ENCODE results near the gene MRC1. TPM values are rescaled to one million over a fixed set of nuclear protein-coding genes. Genes with fewer than 3 reads are reported as not detected.

The MRC1 gene
- total RNA-seq, 1 donor from 2014 or later: 156 TPM

GRCh38 chr10:17795813-17796594 is 13.1 kb upstream of the MRC1 start:
- DNase-seq: no peak

GRCh38 chr10:17801507-17801906 is 7.6 kb upstream of the MRC1 start:
- DNase-seq: no peak

GRCh38 chr10:17802350-17802749 is 6.8 kb upstream of the MRC1 start:
- DNase-seq: no peak

- peak; percentile 80 for DNase-seq
These were observed 6.2 kb upstream of the MRC1 start for GRCh38 chr10:17802976-17803375.

DNA sequence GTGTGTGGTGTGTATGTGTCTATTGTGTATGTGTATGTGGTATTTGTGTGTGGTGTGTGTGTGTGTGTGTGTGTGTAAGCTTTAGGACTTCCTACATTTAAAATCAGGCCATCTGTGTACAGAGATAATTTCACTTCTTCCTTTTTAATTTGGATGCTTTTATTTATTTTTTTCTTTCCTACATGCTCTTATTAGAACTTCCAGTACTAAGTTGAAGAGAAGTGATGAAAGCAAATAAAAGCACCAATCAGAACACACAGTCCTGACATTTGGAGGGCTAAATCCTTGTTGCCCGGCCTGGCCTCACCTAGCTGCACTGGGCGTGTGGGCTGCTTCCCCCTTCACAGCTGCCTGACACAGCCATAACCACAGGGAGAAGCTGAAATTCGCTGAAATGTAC is 3.8 kb upstream of the MRC1 start:
- DNase-seq: no peak

DNA sequence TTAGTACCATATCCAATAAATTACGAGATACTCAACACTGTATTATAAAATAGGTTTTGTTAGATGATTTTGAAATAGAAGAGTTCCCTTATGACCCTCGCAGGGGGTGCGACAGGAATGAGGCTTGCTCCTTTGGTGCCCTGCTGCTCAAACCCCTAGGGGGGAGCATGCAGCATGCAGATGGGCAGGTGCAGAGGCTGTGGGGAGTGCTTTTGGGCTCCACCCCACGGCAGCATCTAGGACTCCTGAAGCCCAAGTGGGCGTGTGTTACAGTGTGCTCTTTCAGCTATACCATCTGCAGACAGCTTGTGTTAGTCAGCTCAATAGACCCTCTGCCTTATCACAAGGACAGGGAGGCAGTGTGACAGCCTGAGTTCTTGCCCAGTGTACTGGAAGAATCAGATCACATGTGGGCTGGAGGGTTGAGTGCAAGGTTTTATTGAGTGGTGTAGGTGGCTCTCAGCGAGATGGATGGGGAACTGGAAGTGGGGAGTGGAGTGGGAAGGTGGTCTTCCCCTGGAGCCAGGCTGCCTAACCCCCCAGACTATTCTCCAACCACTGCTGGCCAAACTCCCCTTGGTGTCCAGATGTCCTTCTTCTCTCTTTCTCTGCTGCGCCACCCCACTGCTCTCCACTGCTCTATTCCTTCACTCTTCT is 3.1 kb upstream of the MRC1 start:
- peak; percentile 12 for DNase-seq

DNA sequence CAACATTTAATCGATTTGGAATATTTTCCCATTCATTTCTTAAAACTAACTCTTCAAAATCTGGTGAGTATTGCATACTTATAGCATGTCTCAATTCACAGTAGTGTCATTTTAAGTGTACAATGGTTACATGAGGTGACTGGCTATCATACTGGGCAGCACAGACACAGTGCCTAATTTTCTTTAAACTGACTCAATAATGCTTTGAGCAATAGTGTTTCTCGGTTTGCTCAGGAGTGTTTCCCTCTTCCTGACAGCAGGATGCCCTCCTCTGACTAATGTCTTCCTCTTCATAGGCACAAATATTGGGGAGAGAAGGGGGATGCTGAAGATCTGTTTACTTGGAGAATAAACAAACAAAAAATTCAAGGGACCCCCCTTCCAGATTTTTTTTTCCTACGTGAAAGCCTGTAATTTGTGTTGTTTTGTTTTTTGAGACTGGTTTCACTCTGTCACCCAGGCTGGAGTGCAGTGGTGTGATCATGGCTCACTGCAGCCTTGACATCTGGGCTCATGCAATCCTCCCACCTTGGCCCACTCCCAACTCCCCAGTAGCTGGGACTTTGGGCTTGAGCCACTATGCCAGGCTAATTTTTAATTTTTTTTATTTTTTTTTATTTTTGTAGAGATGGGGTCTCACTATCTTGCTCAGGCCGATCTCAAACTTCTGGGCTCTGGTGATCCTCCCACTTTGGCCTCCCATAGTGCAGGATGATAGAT is 2.2 kb downstream of the MRC1 start:
- peak; percentile 42 for DNase-seq

DNA sequence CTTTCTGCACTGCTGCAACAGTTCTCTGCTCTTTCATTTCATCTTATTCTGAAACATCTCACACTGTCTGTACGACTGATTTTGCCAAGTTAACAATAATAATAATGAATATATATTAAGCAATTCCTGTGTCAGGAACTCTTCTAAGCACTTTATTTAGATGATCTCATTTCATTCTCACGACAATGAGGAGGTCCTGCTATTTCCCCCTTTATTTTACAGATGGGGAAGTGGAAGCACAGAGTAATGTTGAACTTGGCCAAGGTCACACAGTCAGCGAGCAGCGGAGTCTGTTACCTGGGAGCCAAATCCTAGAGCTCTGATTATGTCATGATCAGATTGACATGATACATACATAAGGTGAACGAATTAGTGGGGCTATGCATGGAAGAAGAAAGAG is 5.8 kb downstream of the MRC1 start:
- peak; percentile 40 for DNase-seq

DNA sequence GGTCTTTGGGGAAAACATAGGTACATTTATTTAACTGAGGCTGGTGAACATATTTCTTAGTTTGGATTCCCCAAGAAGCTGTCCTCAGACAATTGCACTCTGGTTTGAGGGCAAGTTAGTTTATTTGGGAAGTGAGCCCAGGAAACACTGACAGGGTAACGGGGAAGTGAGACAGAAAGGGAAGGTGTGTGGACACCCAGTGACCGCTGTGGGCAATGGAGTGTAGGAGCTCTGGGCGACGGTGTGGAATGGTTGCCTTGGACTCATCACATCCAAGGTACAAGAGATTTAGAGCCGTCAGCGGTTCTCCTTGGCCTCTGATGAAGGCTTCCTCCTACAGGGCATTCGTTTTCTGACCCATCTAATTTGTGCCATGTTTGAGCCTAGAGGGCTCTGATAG is 7.1 kb downstream of the MRC1 start:
- no peak for DNase-seq

DNA sequence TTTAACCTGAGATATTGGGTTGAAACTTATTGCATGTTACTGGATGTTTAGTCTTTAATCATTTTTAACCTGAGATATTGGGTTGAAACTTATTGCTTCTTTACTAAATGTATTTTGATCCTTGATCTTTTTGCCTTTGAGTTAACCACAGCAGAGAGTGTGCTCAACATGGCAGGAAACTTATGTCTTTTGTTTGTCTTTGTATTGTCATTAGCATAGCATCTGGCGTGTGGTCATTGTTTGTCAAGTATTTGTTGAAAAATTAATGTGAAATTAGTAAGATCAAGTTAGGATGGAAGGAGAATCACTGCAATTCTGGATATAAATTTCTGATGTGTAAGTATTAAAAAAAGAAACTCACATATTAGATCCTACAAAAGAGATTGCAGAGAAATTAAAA is 8.2 kb downstream of the MRC1 start:
- DNase-seq: peak; percentile 51

GRCh38 chr10:17817790-17818189 is 8.6 kb downstream of the MRC1 start:
- peak; percentile 32 for DNase-seq

DNA sequence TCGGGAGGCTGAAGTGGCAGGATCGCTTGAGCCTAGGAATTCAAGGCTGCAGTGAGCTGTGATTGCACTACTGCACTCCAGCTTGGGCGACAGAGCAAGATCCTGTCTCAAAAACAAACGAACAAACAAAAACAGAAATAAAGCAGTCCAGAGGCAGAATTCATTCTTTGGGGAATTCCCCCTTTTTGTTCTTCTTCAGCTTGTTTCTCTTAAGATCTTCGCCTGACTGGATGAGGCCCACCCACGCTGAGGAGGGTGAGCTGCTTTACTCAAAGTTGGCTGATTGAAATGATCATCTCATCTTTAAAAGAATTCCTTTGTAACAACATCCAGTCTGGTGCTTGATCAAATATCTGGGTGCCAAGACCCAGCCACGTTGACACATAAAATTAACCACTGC is 10.7 kb downstream of the MRC1 start:
- no peak for DNase-seq

DNA sequence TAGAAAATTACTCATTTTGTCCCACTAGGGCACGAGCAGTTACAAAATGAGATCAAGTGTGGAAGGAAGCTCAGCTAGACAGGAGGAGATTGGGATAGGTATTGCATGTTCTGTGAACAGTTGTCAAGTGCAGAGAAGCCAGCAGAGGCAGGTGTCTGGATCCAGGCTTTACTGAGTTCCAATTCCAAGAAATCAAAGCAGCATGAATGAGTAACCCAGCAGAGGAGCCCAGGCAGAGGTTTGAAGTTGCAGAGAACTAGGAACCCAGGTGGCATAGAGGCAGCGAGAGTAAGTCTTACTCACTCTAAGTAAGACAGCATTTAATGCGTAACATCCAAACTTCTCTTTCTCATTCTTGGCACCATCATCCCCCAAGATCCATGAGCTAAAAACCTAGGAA is 11.8 kb downstream of the MRC1 start:
- no peak for DNase-seq

GRCh38 chr10:17821893-17822292 is 12.7 kb downstream of the MRC1 start:
- no peak for DNase-seq

- DNase-seq: no peak
These were observed 22.2 kb downstream of the MRC1 start for GRCh38 chr10:17831341-17831740.

GRCh38 chr10:17831896-17832295 is 22.7 kb downstream of the MRC1 start:
- DNase-seq: no peak

DNA sequence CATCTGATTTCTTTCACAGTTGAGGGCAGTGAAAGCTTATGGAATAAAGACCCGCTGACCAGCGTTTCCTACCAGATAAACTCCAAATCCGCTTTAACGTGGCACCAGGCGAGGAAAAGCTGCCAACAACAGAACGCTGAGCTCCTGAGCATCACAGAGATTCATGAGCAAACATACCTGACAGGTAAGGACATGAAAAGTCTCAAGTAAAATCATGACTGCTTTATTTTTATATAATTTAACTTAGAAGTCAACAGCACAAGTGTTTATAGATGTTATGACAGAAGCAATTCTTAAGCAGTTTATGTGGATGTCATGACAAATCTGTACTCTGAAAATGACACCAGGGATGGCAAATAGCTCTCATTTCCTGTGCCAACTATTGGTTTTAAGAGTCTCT is 24.5 kb downstream of the MRC1 start:
- no peak for DNase-seq

GRCh38 chr10:17835688-17836087 is 26.5 kb downstream of the MRC1 start:
- peak; percentile 56 for DNase-seq

DNA sequence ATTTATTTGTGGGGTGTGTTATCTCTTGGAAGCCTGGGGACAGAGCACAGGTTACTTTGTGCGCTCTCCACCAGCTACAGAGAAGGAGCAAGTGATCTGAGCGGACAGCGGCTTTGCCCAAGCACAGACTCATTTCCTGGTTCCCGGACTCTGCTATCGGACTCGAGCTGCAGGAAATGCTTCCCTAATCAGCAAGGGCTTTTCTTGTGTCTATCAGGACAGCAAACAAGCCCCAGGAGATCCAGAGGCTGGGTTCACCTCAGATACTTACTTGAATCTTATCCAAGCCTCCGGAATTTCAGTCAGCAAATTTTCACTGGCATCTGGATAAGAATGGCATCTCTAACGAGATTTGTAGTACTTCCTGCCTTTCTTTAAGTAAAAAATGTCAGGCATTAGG is 27.8 kb downstream of the MRC1 start:
- peak; percentile 85 for DNase-seq

- no peak for DNase-seq
These were observed 29.0 kb downstream of the MRC1 start for GRCh38 chr10:17838080-17838648.

DNA sequence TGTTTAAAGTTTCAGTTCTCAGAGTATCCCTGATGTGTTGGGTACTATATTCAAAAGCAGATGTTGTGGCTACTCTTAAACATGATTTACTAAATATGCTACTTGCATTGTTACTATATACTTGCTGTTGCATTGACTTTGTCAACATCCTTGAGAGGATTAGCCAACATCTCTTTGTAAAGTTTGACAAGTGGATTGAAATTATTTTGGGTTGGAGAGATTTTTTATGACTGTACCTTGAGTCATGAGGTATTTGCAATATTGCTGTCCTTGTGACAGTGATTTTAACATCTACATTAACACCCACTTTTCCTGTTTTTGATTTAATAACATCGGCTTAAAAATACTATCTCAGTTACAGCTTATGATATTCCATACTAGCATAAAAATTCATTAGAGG is 31.9 kb downstream of the MRC1 start:
- DNase-seq: no peak

DNA sequence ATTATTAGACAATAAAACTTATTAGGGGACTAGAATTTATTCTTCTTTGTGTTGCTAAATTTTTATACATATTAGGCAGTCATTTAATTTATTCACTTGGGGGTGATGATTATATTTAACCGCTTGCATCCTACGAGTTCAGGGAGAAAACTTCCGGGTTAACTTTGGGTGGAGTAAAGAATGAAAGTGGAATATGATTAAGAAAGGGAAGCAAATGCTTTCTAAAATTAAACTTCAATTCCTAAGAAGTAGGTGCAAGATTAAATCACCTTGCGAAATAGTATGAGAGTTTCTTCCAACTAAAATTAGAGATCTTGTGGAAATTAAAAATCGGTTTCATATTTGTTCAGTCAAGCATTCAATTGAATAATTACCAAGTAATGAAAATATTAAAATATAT is 33.5 kb downstream of the MRC1 start:
- no peak for DNase-seq

- DNase-seq: peak; percentile 44
These were observed 38.6 kb downstream of the MRC1 start for GRCh38 chr10:17847585-17848296.

Measured in dermis blood vessel endothelial cell (primary cell).